HG03442 (cell line): ENCODE data around the gene GTF2A2.
"Not testable (repeated sequence)": the region's sequence is repeated elsewhere in the genome, so short reads cannot be mapped to it uniquely, and the experiment has no call there.

Source experiments
- ATAC-seq: cut with Tn5 transposase; IDR thresholded peaks from one replicate; pipeline ENCODE4 v1.9.1; 2021; ENCODE audit warnings: mild to moderate bottlenecking, moderate library complexity; ENCODE audit not compliant: unreplicated experiment

GTF2A2 gene

GRCh38 chr15:59674361-59674877 lies 17.1 kb upstream of the GTF2A2 start:
- no peak for ATAC-seq

GRCh38 chr15:59668556-59668955 lies 11.2 kb upstream of the GTF2A2 start:
- ATAC-seq: no peak

GRCh38 chr15:59662260-59662659 lies 4.9 kb upstream of the GTF2A2 start:
- no peak for ATAC-seq

- no peak for ATAC-seq
These were observed 2.1 kb upstream of the GTF2A2 start for GRCh38 chr15:59659366-59659765.

DNA sequence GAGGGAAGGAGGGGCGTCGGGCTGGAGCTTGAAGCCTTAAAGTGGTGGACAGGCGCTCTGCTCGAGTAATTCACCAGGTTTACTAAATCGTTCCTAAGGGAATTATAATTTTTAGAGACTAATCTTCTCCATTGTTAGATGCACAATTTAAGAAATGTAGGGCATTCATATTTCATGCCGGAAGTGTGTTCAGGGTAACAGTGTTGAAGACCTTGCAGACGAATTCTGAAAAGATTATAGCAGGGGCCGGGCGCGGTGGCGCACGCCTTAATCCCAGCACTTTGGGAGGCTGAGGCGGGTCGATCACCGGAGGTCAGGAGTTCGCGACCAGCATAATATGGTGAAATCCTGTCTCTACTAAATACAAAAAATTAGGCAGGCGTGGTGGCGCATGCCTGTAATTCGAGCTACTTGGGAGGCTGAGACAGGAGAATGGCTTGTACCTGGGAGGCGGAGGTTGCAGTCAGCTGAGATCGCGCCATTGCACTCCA lies 365 bp upstream of the GTF2A2 start:
- no peak for ATAC-seq

- no peak for ATAC-seq
These were observed 3.3 kb downstream of the GTF2A2 start for GRCh38 chr15:59654046-59654445.

DNA sequence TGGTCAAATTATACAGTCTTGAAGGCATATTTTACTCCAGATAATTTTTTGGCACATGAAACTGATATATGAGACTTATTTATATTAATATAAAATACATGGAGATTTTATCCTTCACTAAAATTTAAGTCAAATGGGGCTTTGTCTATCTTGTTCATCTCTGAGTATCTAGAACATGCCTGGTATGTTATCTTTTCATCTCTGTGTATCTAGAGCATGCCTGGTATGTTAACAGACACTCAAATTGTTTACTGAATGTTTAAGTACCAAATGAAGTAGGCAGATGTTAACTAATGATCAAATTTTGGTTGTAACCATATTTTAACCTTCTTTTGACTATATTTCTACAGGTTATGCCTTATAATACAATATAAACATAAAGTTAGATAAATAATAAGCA lies 7.7 kb downstream of the GTF2A2 start:
- no peak for ATAC-seq

- ATAC-seq: no peak
These were observed 10.2 kb downstream of the GTF2A2 start for GRCh38 chr15:59647085-59647484.

DNA sequence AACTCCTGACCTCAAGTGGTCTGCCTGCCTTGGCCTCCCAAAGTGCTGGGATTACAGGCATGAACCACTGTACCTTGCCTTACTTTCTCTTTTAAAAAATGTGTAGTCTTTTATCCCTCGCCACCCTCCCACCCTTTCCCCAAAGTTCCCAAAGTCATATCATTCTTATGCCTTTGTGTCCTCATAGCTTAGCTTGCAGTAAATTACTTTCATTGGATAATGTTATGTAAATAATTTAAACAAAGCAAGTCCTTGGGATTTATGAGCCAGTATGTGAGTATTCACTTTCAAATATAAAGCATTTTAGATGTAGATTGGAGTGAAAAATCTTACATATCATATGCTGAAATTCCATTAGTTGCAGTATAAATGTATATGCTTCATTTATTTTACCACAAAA lies 11.0 kb downstream of the GTF2A2 start:
- ATAC-seq: no peak

DNA sequence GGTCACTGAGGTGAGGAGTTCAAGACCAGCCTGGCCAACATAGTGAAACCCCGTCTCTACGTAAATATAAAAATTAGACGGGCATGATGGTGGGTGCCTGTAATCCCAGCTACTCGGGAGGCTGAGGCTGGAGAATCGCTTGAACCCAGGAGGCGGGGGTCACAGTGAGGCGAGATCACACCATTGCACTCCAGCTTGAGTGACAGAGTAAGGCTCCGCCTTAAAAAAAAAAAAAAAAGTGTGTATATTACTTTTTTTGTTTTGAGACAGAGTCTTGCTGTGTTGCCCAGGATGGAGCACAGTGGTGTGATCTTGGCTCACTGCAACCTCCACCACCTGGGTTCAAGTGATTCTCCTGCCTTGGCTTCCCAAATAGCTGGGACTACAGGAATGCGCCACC lies 11.5 kb downstream of the GTF2A2 start:
- not testable (repeated sequence) for ATAC-seq

DNA sequence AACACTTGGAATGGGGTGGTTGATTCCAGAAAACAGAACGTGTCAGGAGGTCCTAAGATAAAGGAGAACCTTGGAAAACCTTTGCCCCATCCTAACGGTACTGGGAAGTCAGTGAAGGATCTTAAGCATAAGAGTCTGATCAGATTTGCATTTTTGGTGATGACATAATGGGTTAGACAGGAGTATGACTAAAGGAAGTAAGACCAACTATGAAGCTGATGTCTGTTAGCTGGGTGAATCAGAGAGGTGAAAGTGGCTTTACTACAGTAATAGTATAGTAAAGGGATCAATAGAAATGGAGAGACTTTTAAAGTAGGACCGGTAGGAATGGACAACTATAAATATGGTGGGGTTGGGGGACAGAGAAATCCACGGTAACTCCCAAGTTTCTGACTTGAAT lies 12.6 kb downstream of the GTF2A2 start:
- ATAC-seq: no peak

DNA sequence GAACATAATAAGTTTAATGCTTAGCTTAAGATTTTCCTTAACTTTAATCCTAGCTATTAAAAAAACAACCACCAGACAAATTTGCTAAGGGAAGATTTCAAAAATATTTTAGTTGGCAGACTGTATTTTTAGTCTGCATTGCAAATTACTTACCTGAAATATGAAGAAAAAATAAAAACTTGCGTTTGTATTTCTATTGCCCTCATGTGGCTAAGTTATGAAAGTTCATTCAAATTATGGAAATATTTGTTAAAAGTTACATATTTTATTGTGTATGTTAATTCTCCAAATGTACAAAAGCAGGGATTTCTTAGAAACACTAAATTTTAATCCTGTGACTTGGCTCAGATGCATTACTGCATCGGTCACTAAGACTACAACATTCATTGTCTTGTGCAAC lies 15.0 kb downstream of the GTF2A2 start:
- no peak for ATAC-seq

DNA sequence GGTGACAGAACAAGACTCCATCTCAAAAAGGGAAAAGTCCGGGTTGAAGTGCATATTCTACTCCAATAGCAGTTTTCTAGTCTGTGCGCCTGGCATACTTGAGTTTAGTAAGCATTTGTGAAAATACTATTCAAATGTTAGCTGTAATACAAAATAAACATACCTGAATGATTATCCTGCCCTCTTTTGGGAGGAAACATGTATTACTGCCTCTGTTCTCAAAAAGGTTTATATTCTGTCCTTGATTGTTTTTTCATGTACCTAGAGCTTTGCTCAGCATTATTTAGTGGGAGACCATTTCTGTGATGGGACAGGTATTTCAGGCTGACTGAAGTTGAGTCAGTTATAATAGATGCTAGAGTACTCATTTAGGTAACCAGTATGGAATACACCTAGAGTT lies 19.8 kb downstream of the GTF2A2 start:
- not testable (repeated sequence) for ATAC-seq

- ATAC-seq: no peak
These were observed 21.1 kb downstream of the GTF2A2 start for GRCh38 chr15:59636184-59636583.

- ATAC-seq: no peak
These were observed 24.6 kb downstream of the GTF2A2 start for GRCh38 chr15:59632714-59633113.

DNA sequence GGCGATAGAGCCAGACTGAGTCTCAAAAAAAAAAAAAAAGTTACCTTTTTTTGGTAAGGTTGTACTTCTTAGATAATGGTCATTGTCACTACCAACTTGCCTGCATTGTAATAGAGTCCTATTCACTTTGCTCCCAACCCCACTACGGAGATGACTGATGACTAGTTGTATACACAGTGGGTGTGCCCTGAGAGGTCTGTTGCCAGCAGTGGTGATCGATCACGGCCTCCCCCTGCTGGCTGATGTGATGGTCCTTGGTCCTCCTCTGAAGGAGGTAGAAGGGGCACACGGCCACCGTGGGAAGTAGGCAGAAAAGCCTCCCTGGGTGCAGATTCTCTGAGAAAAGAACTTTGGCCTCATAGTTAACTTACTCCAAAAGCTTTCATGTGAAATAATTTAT lies 35.0 kb downstream of the GTF2A2 start:
- ATAC-seq: peak; percentile 69

DNA sequence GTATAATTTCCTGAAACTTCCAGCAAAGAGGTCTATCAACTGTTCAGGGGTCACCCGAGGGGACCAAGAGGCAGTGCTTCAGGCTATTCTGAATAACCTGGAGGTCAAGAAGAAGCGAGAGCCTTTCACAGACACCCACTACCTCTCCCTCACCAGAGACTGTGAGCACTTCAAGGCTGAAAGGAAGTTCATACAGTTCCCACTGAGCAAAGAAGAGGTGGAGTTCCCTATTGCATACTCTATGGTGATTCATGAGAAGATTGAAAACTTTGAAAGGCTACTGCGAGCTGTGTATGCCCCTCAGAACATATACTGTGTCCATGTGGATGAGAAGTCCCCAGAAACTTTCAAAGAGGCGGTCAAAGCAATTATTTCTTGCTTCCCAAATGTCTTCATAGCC lies 38.9 kb downstream of the GTF2A2 start:
- no peak for ATAC-seq

- ATAC-seq: no peak
These were observed 40.9 kb downstream of the GTF2A2 start for GRCh38 chr15:59616379-59616778.

GRCh38 chr15:59615661-59616060 lies 41.7 kb downstream of the GTF2A2 start:
- no peak for ATAC-seq

GRCh38 chr15:59614153-59614552 lies 43.2 kb downstream of the GTF2A2 start:
- ATAC-seq: no peak

GRCh38 chr15:59611276-59612260 lies 45.7 kb downstream of the GTF2A2 start, which contains the start of gene GCNT3:
Gene GCNT3 (plus strand): TSS chr15:59611783. CDS start chr15:59618239, 6,456 bp downstream.
- ATAC-seq: no peak
